ENCODE results near the gene FRAS1.

Gene FRAS1

DNA sequence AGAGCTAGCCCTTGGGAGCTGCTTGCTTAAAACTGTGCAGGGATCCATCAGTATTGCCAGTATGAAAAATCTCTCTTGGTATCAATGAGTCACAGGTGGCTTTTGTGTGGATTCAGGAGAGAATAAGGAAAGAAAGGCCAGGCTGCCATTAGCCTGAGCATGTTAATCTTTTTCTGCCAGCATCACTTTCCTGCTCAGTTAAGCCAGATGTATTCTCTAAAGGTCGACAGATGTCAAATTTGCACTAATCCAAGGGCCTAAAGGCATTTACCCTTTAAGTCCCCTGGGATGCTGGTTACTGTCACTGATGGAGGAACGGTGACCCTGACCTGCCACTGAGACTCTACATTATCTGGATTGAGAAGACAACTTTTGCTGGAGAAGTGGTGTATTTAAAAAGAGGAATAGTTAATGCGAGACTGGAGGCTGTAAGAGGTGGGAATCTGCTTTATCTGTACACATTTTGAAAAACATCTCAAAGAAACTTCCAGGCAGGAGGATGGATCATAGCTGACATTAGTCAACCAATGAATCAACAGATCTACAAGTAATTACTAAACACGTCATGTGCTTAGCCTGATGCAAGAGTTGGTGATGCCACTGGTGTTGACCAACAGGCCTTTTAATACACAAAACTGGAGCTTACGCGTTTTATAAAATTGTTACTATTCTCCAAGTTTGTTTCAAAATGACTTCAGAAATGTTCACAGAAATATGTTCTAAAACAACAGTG lies 253.1 kb downstream of the FRAS1 start:
- TF ChIP-seq, protein P1, sequence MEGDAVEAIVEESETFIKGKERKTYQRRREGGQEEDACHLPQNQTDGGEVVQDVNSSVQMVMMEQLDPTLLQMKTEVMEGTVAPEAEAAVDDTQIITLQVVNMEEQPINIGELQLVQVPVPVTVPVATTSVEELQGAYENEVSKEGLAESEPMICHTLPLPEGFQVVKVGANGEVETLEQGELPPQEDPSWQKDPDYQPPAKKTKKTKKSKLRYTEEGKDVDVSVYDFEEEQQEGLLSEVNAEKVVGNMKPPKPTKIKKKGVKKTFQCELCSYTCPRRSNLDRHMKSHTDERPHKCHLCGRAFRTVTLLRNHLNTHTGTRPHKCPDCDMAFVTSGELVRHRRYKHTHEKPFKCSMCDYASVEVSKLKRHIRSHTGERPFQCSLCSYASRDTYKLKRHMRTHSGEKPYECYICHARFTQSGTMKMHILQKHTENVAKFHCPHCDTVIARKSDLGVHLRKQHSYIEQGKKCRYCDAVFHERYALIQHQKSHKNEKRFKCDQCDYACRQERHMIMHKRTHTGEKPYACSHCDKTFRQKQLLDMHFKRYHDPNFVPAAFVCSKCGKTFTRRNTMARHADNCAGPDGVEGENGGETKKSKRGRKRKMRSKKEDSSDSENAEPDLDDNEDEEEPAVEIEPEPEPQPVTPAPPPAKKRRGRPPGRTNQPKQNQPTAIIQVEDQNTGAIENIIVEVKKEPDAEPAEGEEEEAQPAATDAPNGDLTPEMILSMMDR (IDR thresholded peaks at IDR 0.05; ENCODE audit: low read depth, low read length), result no peak
- Histone ChIP-seq H3K4me3 (ENCODE audit: low read depth, low read length) (no peak overlapping the region), H3K4me1 (no peaks in the 10 kb centered on the region; the same call in 1 of the 2 replicates), H3K27me3 (no peaks in the 10 kb centered on the region), H3K9me3 (no peaks in the 10 kb centered on the region), H3K36me3 (peaks cover 10% of the 10 kb centered on the region; the same call in 1 of the 2 replicates)
- DNase-seq, result peak; percentile 27

DNA sequence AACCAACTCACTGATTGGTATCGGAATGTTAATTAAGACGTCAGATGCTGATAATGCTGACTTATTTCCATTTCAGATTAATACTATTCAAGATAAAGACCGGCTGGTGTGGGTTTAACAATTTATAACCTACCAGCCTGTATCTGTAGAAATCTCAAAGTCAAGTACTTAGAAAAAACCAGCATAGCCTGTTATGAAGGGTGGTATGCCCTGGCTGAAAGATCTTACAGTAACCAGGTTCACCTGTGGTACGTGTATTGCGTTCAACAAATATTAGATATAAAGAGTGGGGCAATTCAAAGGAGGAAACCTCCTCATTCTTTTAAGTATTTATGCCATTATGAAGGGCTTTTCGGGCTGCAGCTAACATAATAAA lies 253.6 kb downstream of the FRAS1 start:
- Histone ChIP-seq H3K36me3 (peaks cover 15% of the 10 kb centered on the region), H3K9me3 (no peaks in the 10 kb centered on the region), H3K4me3 (ENCODE audit: low read depth, low read length) (no peak overlapping the region), H3K4me1 (no peaks in the 10 kb centered on the region; the same call in 1 of the 2 replicates), H3K27me3 (no peaks in the 10 kb centered on the region)
- no peak for DNase-seq
- TF ChIP-seq, protein P1 (IDR thresholded peaks at IDR 0.05; ENCODE audit: low read depth, low read length), result no peak

DNA sequence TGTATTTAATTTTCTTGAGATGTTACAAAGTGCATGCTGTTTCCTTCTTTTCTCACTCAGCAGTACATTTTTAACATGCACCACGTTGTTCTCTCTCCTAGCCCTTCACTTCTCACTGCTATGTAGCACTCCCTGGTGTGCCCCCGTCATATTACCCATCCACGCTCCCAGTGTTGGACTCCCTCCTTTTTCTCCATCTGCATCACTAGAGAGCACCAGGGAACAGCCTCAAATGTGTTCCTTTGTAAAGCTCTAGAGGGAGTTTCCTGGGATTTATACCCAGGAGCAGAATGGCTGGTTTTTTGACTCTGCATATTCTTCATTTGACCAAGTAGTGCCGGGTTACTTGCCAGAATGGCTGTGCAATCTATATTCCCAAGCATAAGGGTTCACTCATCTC lies 254.2 kb downstream of the FRAS1 start:
- Histone ChIP-seq H3K27me3 (no peaks in the 10 kb centered on the region), H3K4me3 (ENCODE audit: low read depth, low read length) (no peak overlapping the region), H3K4me1 (no peaks in the 10 kb centered on the region; the same call in 1 of the 2 replicates), H3K9me3 (no peaks in the 10 kb centered on the region), H3K36me3 (peaks cover 17% of the 10 kb centered on the region)
- TF ChIP-seq, protein P1 (IDR thresholded peaks at IDR 0.05; ENCODE audit: low read depth, low read length), result peak; percentile 18; the same call in 1 of the 2 replicates
- DNase-seq, result no peak

DNA sequence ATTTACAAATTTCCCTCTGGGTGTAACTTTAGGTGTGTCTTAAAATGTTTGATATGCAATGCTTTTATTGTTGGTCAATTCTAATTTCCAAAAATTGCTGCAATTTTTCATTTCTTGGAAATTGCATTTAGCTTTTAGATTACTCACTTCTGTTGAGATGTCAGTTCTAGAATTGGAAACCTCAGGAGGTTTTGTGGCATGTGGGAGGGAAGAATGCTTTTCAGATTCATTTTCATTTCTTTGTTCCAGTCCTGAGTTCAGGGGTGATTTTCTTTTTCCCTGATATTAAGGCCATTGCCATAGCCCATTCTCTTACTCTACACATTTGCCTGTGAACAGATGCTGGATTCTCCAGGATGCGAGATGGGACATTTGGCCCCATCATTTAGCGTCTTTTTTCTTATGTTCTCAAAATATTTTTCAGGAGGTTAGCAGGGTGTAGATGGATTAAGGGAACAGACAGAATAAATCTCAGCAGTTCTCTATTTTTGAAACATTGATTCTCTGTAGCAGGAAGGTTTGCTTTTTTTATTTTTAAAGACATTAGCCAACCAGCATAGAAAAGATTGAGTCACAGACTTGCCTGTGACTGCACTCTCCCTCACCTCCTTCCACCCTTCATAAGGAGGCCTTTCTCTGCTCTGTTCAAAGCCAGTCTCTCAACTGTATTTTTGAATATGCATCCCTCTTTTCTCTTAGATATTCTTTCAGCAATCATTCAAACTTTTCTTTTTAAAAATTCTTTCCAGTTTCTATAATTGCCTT lies 256.0 kb downstream of the FRAS1 start:
- DNase-seq, result no peak
- Histone ChIP-seq H3K27me3 (no peaks in the 10 kb centered on the region), H3K9me3 (no peaks in the 10 kb centered on the region), H3K4me3 (ENCODE audit: low read depth, low read length) (no peak overlapping the region), H3K4me1 (no peaks in the 10 kb centered on the region; the same call in 1 of the 2 replicates), H3K36me3 (peaks cover 28% of the 10 kb centered on the region)
- TF ChIP-seq, protein P1 (IDR thresholded peaks at IDR 0.05; ENCODE audit: low read depth, low read length), result no peak

DNA sequence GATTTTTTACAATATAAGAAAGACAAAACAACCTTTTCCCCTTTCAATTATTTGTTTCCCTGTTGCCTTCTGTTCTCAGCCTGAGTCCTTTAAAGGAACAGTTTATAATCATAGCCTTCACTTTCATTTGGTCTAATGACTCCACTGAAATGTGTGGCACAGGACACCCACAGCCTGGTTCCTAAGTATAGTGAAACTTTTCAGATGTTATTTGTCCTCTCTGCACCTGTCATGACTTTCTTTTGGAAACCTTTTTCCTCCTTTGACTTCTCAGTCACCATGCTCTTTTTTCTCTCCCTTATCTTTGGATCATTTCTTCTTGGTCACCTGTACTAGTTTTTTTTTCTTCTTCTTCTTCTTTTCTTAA lies 256.6 kb downstream of the FRAS1 start:
- no peak for DNase-seq
- TF ChIP-seq, protein P1 (IDR thresholded peaks at IDR 0.05; ENCODE audit: low read depth, low read length), result no peak
- Histone ChIP-seq H3K4me3 (ENCODE audit: low read depth, low read length) (no peak overlapping the region), H3K9me3 (no peaks in the 10 kb centered on the region), H3K27me3 (no peaks in the 10 kb centered on the region), H3K36me3 (peaks cover 26% of the 10 kb centered on the region), H3K4me1 (no peaks in the 10 kb centered on the region; the same call in 1 of the 2 replicates)

DNA sequence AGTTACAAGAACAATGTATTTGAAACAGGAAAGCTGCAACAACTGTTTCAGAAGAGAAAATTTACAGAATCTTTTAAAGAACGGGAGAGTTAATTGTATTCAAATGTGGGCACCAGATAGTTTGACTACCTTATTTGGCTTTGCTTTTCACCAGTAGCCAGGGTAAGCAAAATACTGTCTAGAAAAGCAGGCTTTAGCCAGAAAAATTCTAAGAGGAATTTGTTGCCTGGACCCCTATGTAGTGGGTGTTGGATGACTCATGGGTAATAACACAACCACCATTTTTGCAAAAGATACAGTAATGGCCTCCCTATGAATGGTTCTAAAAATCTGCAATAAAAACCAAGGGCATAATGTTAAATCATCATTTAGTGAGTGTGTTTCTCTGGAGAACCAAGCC lies 261.0 kb downstream of the FRAS1 start:
- Histone ChIP-seq H3K9me3 (no peaks in the 10 kb centered on the region), H3K36me3 (peaks cover 32% of the 10 kb centered on the region), H3K4me3 (ENCODE audit: low read depth, low read length) (no peak overlapping the region), H3K27me3 (no peaks in the 10 kb centered on the region), H3K4me1 (peaks cover 7% of the 10 kb centered on the region)
- DNase-seq, result no peak
- TF ChIP-seq, protein P1 (IDR thresholded peaks at IDR 0.05; ENCODE audit: low read depth, low read length), result no peak

Data from BE2C (cell line).